GM21528 (cell line): Measurements from ENCODE around the gene CAPN14.
A peak's percentile ranks its signal among the peaks of the same experiment; 100 is the strongest.

Experiments
- ATAC-seq: cut with Tn5 transposase; IDR thresholded peaks from one replicate; pipeline ENCODE4 v1.9.1; 2021; ENCODE audit warnings: mild to moderate bottlenecking, moderate library complexity; ENCODE audit not compliant: unreplicated experiment, low FRiP score

The CAPN14 gene

GRCh38 chr2:31150120-31150670 lies 67.1 kb downstream of the CAPN14 start:
- no peak for ATAC-seq

DNA sequence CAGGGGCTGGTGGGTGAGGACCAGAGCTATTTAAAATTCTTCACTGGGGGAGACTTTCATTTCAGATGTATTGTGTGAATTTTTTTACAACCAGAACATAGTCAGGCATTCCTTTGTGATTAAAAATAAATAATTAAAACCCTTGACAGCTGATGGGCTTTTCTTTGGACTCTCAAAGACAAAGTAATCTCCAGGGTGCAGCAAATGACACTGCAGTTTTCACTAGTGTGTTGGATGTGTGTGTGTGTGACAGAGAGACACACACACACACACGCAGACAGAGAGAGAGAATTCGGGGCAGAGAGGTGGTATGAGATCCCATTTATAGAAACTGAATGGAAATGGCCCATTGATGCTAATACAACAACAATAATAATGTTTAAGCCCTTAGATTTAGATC lies 68.8 kb downstream of the CAPN14 start:
- ATAC-seq = no peak

GRCh38 chr2:31147645-31148044 lies 69.7 kb downstream of the CAPN14 start:
- ATAC-seq = no peak

GRCh38 chr2:31142110-31142509 lies 75.2 kb downstream of the CAPN14 start:
- no peak for ATAC-seq

DNA sequence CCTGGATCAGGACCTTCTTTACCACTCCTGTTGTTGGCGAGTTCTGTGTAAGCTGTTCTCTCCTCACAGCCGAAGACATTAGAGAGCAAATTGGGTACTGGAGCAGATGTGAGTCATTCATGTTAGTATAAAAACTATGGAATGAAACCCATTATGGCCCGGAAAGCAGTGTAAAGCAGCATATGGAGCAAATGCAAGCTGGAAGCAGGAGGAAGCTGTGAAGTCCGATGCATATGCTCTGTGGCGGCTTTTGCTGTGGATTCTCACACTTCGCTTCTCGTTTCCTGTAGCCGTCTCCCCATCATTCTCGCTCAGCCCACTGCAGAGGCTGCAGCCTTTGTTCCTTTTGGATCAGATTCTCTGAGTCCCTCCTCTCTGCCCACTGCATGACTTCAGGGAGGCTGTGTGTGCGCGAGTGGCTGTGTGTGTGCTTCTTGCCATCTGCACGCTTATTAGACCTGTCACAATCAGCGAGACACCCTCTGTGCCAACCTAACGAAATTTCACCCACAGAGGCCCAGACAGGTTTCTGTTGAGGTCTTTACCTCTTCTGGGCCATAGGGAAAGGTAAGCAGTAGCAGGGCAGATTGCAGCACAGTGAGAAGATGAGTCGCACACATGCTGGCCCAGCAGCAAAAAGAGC lies 75.8 kb downstream of the CAPN14 start:
- ATAC-seq = no peak

GRCh38 chr2:31140151-31140550 lies 77.2 kb downstream of the CAPN14 start:
- no peak for ATAC-seq

GRCh38 chr2:31139671-31140070 lies 77.6 kb downstream of the CAPN14 start:
- no peak for ATAC-seq

DNA sequence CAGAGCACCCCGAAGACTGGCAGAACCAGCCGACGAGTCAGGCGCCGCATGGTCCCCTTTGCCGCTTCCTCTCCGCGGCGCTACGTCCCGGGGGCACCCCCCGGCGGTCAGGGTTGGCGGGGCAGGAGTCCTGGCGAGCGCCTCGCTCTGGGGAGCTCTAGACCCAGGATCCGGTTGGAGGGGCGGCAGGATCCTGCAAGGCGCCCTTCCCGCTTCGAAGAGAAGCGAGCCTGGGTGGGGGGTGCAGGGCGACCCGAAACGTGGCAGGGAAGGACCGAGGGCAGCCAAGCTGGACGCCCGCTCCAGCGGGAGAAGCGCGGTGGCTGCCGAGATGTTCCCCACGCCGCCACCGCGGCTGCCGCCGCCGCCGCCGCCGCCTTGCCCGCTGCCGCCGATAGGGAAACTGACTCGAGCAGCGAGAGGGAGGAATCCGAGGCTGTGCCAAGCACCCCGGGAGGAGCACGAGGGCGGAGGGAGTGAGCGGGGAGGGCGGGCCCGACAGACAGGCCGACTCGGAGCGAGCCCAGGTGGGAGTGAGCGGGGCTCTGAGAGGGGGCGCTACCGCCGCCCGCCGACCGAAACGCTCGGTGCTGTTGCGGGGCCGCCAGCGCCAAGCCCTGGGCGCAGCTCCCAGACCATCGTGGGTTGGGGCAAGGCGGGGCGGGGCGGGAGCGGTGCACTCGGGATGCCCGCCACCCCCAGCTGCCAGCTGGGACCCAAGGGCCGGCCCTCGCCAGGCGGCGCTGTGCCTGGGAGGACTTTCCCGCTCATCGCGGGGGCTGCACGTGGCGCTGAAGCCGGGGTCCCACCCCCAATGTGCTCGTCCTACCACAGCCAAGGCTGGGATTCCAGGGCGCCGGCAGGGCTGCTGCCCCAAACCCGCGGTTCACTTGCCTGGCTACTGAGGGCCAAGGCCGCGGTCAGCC lies 79.0 kb downstream of the CAPN14 start, which contains the start of gene GALNT14:
Gene GALNT14, minus strand, starts transcription at position 404 of the 926 bp plus-strand sequence. Its CDS starts 354 bp downstream, at position 50.
- ATAC-seq = peak; percentile 58

GRCh38 chr2:31137211-31138036 lies 79.9 kb downstream of the CAPN14 start:
- no peak for ATAC-seq

GRCh38 chr2:31136732-31137131 lies 80.6 kb downstream of the CAPN14 start:
- no peak for ATAC-seq

GRCh38 chr2:31136000-31136399 lies 81.3 kb downstream of the CAPN14 start:
- ATAC-seq = no peak

DNA sequence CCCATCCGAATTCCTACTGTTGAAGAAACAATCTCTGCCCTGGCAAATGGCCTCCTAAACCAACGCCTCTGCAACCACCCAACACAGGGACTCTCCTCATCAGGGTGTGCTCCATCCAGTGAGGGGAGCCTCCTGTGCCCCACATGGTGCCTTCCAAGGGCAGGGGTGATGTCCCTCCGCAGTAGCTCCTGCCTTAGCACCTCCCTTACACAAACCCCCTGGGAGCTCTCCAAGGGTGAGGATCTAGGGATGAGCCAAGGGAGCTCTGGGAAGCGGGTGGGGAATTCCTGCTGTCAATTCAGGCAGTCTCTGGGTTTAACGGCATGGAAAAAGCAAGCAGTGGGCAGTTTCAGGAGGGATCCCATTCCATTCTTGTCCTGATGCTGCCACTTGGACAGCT lies 82.8 kb downstream of the CAPN14 start:
- no peak for ATAC-seq

GRCh38 chr2:31132786-31133185 lies 84.5 kb downstream of the CAPN14 start:
- no peak for ATAC-seq

DNA sequence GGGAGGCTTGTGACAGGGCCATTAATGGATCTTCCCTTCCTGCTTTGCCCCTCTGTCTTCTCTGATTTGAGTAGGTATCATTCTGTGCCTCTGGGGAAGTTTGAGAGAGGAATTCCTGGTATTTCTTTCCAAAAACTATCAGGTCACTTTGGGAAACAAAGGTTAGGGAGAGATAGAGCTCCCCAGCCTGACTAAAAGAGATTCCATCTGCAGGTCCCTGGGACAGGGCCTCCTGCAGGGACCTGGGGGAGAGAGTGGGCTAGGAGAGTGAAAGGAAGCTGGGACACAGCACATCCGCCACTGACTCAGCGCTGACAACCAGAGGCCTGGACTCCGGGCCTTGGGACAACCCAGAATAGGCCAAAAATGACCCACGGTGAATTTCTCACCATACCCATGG lies 85.4 kb downstream of the CAPN14 start:
- no peak for ATAC-seq

DNA sequence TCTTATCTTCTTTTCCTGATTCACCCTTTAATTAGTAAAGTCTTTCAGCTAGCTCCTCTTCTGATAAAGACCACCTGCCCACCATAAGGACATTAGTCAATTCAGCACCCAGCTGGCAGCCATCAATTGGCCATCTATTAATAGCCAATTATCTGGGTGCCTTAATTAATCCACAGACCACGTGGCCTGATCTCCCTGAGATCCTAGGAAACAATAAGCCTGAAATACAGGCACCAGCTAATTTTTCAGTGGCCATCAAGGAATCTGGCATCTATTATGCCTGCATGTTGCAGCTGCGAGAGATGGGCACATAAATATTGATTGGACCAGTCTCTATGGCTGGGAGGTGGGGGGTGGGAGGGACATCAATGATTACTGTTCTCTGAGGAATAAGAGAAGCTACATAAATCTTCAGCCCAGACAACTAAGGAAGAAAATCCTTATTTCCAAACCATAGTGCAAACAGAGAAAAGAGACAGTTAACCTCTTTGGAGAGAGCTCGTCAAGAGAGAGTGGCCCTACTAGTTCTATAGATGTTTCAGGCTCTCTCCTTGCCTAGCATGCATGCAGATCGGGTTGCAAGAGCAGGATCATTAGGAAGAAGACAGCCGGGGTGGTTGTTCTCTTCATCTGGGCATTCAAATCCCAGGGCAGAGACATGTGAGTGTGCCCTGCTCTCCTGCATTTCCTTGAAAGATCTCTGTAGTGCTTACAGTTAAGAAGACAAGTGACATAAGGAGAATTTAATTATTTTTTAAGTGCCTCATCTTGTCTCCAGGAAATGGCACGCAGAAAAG lies 87.7 kb downstream of the CAPN14 start:
- ATAC-seq = no peak

DNA sequence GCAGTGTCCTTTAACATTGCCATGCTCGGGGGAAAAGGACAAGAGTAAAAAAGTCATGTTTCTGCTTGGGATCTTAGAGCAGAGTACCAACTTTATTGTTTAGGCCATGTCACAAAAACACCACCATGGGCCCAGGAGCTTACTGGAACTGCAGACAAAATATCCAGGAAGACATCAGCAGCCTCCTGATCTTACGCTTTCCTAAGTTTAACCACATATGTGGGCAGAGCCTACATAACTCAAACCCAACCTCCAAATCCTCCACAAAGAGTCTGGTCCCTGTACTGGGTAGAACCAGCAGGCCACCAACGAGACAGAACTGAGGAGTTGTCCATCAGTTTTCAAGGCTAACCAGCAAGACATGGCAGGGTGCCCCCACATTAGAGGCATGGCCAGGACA lies 89.4 kb downstream of the CAPN14 start:
- ATAC-seq = no peak

- no peak for ATAC-seq
These were observed 91.2 kb downstream of the CAPN14 start for GRCh38 chr2:31125918-31126695.

- ATAC-seq = no peak
These were observed 92.4 kb downstream of the CAPN14 start for GRCh38 chr2:31124904-31125303.
